K562 (cell line): ENCODE data around the gene ABR.

ENCODE experiments used
- CREM ChIP-seq: IDR thresholded peaks from 2 replicates; pipeline ENCODE4 v1.6.1; 2014; ENCODE audit warnings: antibody characterized with exemption, low read depth
- CTCF ChIP-seq, 3 experiments: IDR thresholded peaks in 2 of 3; conservative IDR thresholded peaks in 1 of 3; 2 replicates each; pipeline ENCODE4 v1.5.1; 2011 to 2012; ENCODE audit warnings: low read length in 3 of 3, mild to moderate bottlenecking in 3 of 3, control low read depth in 2 of 3, improper control_type of control experiment in 1 of 3, inconsistent platforms in 1 of 3, low read depth in 1 of 3, mixed read lengths in 1 of 3, moderate library complexity in 1 of 3; ENCODE audit not compliant: insufficient read depth in 2 of 3
- GABPA ChIP-seq: fragments of 200-800 bp; sonication (Bioruptor generic); conservative IDR thresholded peaks from 2 replicates; pipeline ENCODE4 v1.6.1; 2016; ENCODE audit warnings: low read depth, missing genetic modification characterization, missing compliant biosample characterization
- POLR2A ChIP-seq: fragments of 450-650 bp; conservative IDR thresholded peaks from 2 replicates; pipeline ENCODE4 v1.6.1; 2016
- ZFP1 ChIP-seq: fragments of 450-650 bp; formaldehyde crosslinking; IDR thresholded peaks from 2 replicates; pipeline ENCODE4 v1.4.0; 2020; ENCODE audit warnings: mild to moderate bottlenecking, mixed read lengths

- TF ChIP-seq POLR2A = no peak
- peak in 2 of 3 experiments; percentile 4 to 27; a peak in 1 of 6 replicates for TF ChIP-seq CTCF (IDR thresholded peaks at IDR 0.05 in 2 of 3, conservative IDR thresholded peaks at IDR 0.05 in 1 of 3; ENCODE audit: insufficient read depth in 2 of 3, low read depth in 1 of 3, low read length in 3 of 3)
- no peak for TF ChIP-seq CREM
- no peak for TF ChIP-seq ZFP1 (CRISPR knock-in tag)
- TF ChIP-seq GABPA (tag) = no peak
These were observed 200.0 kb downstream of the ABR start, which contains the start of gene NXN for GRCh38 chr17:979539-980405.
